HG02798 (cell line): ENCODE measurements around the gene LRRC32.
"Not testable (repeated sequence)": the region's sequence is repeated elsewhere in the genome, so short reads cannot be mapped to it uniquely, and the experiment has no call there.

Experiments
- ATAC-seq: cut with Tn5 transposase; IDR thresholded peaks from one replicate; pipeline ENCODE4 v1.9.1; 2021; ENCODE audit warnings: mild to moderate bottlenecking; ENCODE audit not compliant: unreplicated experiment, poor library complexity

Gene LRRC32

DNA sequence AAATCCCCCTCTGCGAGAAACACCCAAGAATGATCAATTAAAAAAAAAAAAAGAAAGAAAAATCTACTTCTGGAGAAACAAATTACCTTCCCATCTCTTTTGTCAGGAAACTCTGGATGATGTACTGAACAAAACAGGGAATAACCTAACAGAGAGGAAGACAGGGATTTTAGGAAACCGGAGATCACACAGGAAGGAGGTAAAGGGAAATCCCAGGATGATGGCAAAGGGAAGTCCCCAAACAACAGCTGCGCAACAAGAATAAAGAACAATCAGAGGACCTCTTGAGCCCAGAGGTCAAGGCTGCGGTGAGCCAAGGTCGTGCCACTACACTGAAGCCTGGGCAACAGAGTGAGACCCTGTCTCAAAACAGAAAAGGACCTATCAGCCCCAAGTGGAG lies 50.7 kb downstream of the LRRC32 start:
- not testable (repeated sequence) for ATAC-seq

DNA sequence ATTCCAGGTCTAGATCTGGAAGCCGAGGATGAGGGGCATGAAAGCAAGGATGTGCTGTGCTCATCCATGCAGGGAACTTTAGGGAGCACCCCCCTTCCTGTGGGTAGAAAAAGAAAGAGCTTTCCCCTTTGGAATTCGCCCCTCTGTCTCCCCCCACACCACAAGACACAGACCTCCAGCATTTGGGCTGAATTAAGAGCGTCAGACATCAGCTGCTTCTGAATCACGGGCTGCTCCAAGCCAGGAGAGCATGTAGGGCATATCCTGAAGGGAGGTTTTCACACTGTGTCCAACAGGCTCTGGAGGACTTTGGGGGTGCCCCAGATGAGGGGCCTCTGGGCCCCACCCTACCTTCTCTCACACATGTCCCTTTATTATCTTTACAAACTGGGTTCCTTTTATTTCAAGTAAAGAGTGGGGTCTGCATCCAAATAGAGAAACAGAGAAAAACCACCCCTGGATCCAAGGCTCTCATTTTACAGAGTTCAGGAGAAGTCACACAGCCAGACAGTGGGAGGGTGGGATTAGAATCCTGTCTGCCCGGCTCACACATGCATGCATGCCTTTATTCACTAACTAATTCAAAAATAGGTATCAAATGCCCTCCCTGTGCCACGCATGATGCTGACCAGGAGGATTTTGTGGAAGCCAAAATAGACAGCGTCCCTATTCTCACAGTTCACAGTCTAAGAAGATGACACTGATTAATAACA lies 52.8 kb downstream of the LRRC32 start:
- no peak for ATAC-seq

DNA sequence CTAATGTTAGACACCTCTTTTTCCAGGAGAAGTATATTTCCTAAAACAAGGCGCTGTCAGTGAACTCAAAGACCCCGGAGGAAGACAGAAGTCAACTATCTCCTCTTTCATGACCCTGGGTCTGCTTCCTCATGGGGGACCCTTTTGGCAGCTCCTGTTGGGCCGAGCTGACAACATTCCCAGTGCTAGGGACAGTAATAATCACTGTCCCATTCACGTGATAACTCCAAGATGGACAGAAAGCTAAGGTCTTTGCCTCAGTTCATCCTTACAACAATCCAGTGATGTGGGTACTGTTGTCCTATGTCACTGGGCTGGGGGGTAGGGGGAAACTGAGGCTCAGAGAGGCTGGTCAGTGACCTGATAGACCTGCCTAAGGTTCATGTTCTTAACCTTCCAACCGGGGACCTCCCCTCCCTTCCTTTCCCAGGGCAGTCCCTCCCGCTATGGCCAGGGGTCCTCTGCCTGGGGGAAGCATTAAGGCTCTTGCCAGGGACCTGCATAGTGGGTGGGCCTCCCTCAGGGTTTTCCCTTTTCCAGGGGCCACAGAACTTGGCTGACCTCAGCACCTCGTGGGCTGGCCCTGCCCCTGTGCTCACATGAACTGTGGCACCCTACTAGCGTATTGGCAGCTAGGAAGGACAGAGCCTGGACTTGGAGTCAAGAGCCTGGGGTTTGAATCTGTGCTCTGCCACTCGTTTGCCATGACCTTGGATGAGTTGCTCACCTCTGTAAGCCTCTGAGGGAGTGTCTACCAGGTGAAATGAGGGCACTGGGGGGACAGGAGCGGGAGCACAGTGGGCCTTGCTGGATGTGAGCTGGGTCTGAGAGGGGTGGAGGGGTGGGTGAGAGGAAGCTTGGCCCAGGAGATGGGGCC lies 53.6 kb downstream of the LRRC32 start:
- no peak for ATAC-seq

DNA sequence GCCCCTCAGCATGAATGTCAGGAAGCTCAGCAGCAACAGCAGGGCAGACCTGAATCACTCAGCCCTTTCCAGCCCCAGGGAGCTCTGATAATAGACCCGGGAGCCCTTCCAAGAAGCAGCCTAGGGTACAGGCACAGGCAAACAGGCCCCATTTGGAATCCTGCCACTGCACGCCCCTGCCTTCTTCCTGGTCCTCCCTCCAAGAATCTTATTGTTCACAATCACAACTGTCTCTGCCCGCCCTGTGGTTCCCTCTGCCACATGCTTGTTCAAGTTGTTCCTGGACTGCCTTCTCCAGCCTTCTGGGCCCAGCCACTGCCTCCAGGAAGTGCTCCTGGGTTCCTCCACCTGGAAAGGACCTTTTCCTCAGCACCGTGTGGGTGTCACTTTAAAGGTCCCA lies 54.6 kb downstream of the LRRC32 start:
- ATAC-seq, result no peak

DNA sequence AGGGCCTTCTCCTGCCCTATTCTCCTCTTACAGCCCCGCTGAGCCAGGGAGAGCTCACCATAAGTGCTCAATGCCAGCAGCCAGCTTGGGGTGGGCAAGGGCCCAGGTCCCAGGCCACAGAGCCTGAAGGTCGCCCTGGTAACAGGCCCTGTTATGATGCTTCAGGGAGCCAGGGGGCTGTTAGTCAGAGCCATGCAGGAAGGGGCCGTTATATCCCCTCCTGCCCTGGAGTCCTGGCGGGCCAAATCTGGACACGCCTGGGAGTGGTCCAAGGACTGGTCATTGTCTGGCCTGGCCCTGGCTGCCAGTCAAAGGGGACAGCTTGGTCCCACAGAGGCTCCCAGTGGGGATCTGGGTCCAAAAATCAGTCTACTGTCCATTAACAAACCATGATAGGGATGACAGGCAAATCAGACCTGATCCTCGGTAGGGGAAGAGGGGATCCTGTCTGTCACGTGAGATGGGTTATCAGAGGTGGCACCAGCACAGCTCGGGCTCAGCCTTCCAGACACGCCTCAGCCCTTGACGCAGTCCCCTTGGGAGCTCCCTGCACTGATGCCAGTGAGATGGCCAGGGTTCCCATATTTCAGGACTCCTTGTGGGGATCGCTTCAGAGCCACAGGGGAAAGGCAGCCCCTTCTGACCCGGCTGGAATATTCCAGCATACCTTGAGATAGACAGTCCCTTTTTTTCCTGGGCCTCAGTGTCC lies 55.9 kb downstream of the LRRC32 start:
- ATAC-seq, result no peak

DNA sequence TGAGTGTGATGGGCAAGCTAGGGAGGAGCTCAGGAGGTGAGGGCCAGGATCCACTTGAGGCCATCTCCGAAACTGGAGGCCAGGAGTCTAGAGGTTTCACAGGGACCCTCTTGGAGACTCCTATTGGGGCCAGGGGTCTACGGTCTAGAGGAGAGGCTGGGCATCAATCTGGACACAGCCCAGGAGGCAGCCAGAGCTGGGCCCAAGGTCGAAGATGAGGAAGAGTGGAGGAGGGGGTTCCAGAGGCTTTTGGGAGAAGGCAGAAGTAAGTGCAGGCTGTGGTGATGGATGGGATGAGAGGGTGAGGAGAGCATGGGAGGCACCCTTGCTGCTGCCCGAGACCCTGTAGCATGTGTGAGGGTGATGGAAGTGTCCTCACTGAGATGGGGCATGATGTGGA lies 56.6 kb downstream of the LRRC32 start:
- ATAC-seq, result no peak

DNA sequence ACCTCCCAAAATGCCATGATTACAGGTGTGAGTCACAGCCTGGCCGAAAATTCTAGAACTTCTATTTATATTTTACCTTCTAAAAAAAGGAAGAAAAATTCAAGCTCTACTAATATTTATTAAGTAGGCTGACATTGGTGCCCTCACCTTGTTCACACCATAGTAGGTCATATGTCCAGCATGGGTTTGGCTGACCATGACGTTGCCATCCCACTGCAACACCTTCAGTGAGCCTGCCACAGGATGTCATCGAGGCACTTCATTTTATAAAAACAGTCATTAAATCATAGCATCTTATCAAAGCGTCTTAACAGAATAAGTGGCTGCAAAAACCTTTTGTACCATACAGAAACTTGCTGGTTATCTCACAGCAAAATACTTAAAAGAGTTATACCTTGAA lies 58.3 kb downstream of the LRRC32 start:
- no peak for ATAC-seq

DNA sequence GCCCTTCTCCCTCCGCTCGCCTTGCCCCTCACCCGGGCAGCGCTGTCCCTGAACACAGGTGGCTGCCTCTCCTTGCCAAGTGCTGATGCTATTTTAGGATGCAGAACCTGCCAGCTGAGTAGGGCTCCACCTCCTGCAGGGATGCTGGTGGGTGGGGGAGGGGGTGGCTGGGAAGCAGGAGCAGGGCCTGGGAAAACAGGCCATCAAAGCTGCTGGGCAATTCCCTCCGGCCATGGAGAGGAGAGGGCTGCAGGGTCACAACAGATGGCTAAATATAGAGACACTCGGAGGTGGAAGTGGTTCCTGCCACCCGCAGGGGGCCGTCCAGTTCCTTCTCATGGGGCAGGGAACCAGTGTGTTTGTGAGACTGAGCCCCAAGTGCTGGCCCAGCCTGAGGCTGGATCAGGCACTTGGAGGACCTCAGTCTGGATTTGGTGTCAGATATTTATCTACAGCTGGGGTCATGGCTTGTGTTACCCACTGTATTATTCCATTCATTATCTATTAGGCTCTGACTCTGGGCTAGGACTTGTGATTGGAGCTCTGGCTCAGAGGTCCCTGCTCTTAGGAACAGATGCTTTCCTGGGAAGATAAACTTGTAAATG lies 59.6 kb downstream of the LRRC32 start:
- no peak for ATAC-seq

DNA sequence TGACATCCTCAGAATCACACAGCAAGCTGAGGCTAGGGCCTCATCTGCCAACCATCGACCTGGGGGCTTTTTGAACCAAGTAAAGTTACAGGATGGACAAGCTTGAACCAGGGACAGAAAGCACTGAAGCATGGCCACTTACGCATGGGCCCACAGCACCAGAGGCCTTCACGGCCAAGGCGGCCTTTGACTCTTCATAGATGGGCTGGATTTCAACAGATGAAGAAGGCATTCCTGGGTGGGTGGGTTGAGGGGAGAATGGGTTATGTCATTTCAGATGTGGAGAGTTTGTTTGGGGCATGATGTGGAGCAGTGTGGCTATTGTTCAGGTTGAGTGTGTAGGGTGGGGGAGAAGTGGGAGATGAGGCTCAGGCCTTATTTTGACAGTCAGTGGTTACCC lies 60.2 kb downstream of the LRRC32 start:
- ATAC-seq, result no peak

DNA sequence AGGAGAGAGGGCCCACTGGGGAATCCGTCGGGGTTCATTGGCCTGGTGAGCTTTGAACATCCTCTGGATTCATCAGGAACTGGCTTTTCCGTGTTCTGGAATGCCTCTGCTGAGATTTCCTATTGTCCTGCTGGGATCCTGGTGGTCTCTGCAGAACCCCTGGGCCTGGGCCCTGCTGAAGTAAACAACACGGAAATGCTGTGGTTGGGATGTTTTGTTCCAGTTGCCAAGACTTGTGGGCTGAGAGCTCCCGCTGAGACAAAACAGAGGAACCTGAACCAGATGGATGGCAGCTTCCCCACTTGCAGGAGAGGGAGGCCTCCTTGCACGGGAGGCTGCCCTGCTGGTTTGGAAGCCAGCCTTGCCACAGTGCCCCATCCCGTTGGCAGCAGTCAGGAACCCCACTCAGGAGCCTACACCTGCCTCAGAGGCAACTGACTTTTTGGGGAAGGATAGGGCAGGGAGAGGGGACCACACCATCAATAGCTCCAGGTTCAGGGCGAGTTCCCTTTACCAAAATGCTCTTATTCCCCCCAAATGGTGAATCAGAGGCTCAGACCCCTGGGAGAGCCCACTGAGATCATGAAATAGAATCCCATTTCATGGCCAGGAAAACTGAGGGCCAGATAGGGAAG lies 60.7 kb downstream of the LRRC32 start:
- ATAC-seq, result no peak

DNA sequence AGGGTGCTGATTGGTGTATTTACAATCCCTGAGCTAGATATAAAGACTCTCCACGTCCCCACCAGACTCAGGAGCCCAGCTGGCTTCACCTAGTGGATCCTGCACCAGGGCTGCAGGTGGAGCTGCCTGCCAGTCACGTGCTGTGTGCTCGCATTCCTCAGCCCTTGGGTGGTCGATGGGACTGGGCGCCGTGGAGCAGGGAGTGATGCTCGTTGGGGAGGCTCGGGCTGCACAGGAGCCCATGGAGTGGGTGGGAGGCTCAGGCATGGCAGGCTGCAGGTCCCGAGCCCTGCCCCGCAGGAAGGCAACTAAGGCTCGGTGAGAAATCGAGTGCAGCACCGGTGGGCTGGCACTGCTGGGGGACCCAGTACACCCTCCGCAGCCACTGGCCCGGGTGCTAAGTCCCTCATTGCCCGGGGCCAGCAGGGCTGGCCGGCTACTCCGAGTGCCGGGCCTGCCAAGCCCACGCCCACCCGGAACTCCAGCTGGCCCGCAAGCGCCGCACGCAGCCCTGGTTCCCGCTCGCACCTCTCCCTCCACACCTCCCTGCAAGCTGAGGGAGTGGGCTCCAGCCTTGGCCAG lies 61.6 kb downstream of the LRRC32 start:
- ATAC-seq, result not testable (repeated sequence)

DNA sequence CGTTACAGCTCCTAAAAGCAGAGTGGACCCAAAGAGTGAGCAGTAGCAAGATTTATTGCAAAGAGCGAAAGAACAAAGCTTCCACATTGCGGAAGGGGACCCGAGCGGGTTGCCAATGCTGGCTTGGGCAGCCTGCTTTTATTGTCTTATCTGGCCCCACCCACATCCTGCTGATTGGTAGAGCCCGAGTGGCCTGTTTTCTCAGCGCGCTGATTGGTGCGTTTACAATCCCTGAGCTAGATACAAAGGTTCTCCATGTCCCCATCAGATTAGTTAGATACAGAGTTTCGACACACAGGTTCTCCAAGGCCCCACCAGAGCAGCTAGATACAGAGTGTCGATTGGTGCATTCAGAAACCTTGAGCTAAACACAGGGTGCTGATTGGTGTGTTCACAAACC lies 62.3 kb downstream of the LRRC32 start:
- not testable (repeated sequence) for ATAC-seq
